Transverse colon (tissue), 4 donors: ENCODE results near the gene NPW.
A peak's percentile ranks its signal among the peaks of the same experiment; 100 is the strongest.

Source experiments
- CTCF ChIP-seq, 5 experiments: fragments of 200-600 bp in 3 of 5; fragments of 450-650 bp in 2 of 5; sonication (generic) in 3 of 5; IDR thresholded peaks; 1 replicate in 2 of 5; 2 replicates in 3 of 5; pipeline ENCODE4 v1.5.1; 2016 to 2017; ENCODE audit warnings: antibody characterized with exemption in 5 of 5, inconsistent platforms in 3 of 5, mild to moderate bottlenecking in 2 of 5, moderate library complexity in 1 of 5
- EP300 ChIP-seq: sonication (generic); formaldehyde crosslinking; IDR thresholded peaks from one replicate; pipeline ENCODE4 v1.6.1; 2017; ENCODE audit warnings: antibody characterized with exemption, low read depth
- POLR2AphosphoS5 ChIP-seq, 3 donors: sonication (generic); formaldehyde crosslinking; IDR thresholded peaks; one replicate each; pipeline ENCODE4 v1.6.1; 2016; ENCODE audit warnings: antibody characterized with exemption in 3 of 3

GRCh38 chr16:2043667-2044451, 24.3 kb downstream of the NPW start:
- TF ChIP-seq CTCF (IDR thresholded peaks at IDR 0.05), result no peak
- no peak for TF ChIP-seq EP300
- TF ChIP-seq POLR2AphosphoS5 (IDR thresholded peaks at IDR 0.05), result peak in 2 of 3 donors; percentile 35 to 48
